Measurements from ENCODE around the gene ADRA1B. TPM values are rescaled to one million over a fixed set of nuclear protein-coding genes. Genes with fewer than 3 reads are reported as not detected.

The ADRA1B gene
- total RNA-seq, 1 donor, result 0.36 TPM

DNA sequence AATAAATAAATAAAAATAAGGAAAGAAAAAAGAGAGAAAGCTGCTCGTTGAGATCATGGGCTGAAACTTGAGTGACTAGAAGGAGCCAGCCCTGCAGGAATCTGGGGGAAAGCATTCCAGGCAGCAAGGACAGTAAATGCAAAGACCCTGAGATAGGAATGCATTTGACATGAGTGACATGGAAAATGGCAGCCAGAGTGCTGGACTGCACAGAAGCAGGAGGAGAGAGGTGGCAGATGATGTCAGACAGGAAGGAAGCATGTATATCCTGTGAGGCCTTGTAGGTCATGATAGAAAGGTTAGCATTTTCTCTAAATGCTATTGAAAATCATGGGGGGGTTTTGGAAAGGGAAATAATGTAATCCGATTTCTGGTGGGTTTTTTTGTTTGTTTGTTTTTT, 29.1 kb downstream of the ADRA1B start:
- Histone ChIP-seq H3K9me3 (ENCODE audit: low read depth, low read length) (no peaks in the 10 kb centered on the region), H3K36me3 (ENCODE audit: insufficient read depth, low read length) (no peaks in the 10 kb centered on the region), H3K27ac (ENCODE audit: low read depth, low read length) (no peak overlapping the region), H3K4me1 (ENCODE audit: insufficient read depth, low read length) (peaks cover 7% of the 10 kb centered on the region), H3K4me3 (ENCODE audit: insufficient read depth, low read length) (no peak overlapping the region), H2AFZ (ENCODE audit: low read length) (no peak overlapping the region), H4K20me1 (ENCODE audit: insufficient read depth, low read length) (no peaks in the 10 kb centered on the region), H3K4me2 (ENCODE audit: insufficient read depth, low read length) (no peak overlapping the region), H3K79me2 (ENCODE audit: insufficient read depth, low read length) (no peaks in the 10 kb centered on the region), H3K27me3 (ENCODE audit: insufficient read depth, low read length) (no peaks in the 10 kb centered on the region)
- no peak for DNase-seq (ENCODE audit: insufficient read length, low spot score, missing footprints)
- TF ChIP-seq CTCF (IDR thresholded peaks at IDR 0.05; ENCODE audit: extremely low read depth, low read depth, low read length), result no peak

DNA sequence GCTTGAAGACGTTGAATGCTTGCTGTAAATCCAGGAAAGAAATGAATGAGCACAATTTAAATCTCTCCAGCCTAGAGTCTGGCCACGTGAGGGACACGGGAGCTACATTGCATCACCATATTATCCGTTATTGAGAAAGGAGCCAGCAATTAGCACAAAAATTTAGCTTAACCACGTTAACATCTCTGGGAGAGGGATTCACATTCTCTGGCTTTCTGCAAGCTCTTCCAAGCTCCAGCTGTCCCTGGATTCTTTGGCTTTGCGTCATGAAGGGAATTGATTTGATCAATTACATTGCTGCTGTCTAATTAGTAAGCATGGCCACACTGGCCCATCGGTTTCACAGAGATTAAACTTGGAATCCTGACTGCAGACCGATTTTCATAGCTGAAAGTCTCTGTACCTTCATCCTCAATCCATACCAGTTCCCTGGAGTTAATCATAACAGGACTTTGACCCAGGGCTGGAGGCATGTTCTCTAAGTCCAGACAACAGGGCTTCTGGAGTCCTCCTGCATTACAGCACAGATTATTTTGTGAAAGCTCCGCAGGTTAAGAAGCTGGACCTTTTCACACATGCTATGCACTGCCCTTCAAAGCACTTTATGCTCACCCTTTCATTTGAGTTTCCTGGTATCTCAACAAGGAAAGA, 31.6 kb downstream of the ADRA1B start:
- H3K4me1 ChIP-seq (ENCODE audit: insufficient read depth, low read length), result peaks cover 14% of the 10 kb centered on the region
- H3K27me3 ChIP-seq (ENCODE audit: insufficient read depth, low read length), result no peaks in the 10 kb centered on the region
- H3K9me3 ChIP-seq (ENCODE audit: low read depth, low read length), result no peaks in the 10 kb centered on the region
- no peak overlapping the region for H3K4me3 ChIP-seq (ENCODE audit: insufficient read depth, low read length)
- H3K36me3 ChIP-seq (ENCODE audit: insufficient read depth, low read length), result no peaks in the 10 kb centered on the region
- TF ChIP-seq CTCF (IDR thresholded peaks at IDR 0.05; ENCODE audit: extremely low read depth, low read depth, low read length), result no peak
- DNase-seq (ENCODE audit: insufficient read length, low spot score, missing footprints), result no peak
- no peak overlapping the region for H2AFZ ChIP-seq (ENCODE audit: low read length)
- H3K4me2 ChIP-seq (ENCODE audit: insufficient read depth, low read length), result peak overlapping the region; percentile 22
- no peaks in the 10 kb centered on the region for H3K79me2 ChIP-seq (ENCODE audit: insufficient read depth, low read length)
- no peaks in the 10 kb centered on the region for H4K20me1 ChIP-seq (ENCODE audit: insufficient read depth, low read length)
- H3K27ac ChIP-seq (ENCODE audit: low read depth, low read length), result no peak overlapping the region

- peak; percentile 40 for TF ChIP-seq CTCF (IDR thresholded peaks at IDR 0.05; ENCODE audit: extremely low read depth, low read depth, low read length)
- H3K9me3 ChIP-seq (ENCODE audit: low read depth, low read length), result no peaks in the 10 kb centered on the region
- no peaks in the 10 kb centered on the region for H3K36me3 ChIP-seq (ENCODE audit: insufficient read depth, low read length)
- H3K4me1 ChIP-seq (ENCODE audit: insufficient read depth, low read length), result peaks cover 14% of the 10 kb centered on the region
- H4K20me1 ChIP-seq (ENCODE audit: insufficient read depth, low read length), result no peaks in the 10 kb centered on the region
- no peak overlapping the region for H3K27ac ChIP-seq (ENCODE audit: low read depth, low read length)
- no peak for DNase-seq (ENCODE audit: insufficient read length, low spot score, missing footprints)
- no peaks in the 10 kb centered on the region for H3K27me3 ChIP-seq (ENCODE audit: insufficient read depth, low read length)
- no peak overlapping the region for H2AFZ ChIP-seq (ENCODE audit: low read length)
- no peak overlapping the region for H3K4me3 ChIP-seq (ENCODE audit: insufficient read depth, low read length)
- no peak overlapping the region for H3K4me2 ChIP-seq (ENCODE audit: insufficient read depth, low read length)
- no peaks in the 10 kb centered on the region for H3K79me2 ChIP-seq (ENCODE audit: insufficient read depth, low read length)
Measured at GRCh38 chr5:159951387-159951786, 35.1 kb downstream of the ADRA1B start.

- Histone ChIP-seq H4K20me1 (ENCODE audit: insufficient read depth, low read length) (no peaks in the 10 kb centered on the region), H3K27ac (ENCODE audit: low read depth, low read length) (no peak overlapping the region), H3K4me2 (ENCODE audit: insufficient read depth, low read length) (no peak overlapping the region), H2AFZ (ENCODE audit: low read length) (no peak overlapping the region), H3K9me3 (ENCODE audit: low read depth, low read length) (no peaks in the 10 kb centered on the region), H3K79me2 (ENCODE audit: insufficient read depth, low read length) (no peaks in the 10 kb centered on the region), H3K4me1 (ENCODE audit: insufficient read depth, low read length) (peaks cover 14% of the 10 kb centered on the region), H3K4me3 (ENCODE audit: insufficient read depth, low read length) (no peak overlapping the region), H3K36me3 (ENCODE audit: insufficient read depth, low read length) (no peaks in the 10 kb centered on the region), H3K27me3 (ENCODE audit: insufficient read depth, low read length) (no peaks in the 10 kb centered on the region)
- TF ChIP-seq CTCF (IDR thresholded peaks at IDR 0.05; ENCODE audit: extremely low read depth, low read depth, low read length), result no peak
- DNase-seq (ENCODE audit: insufficient read length, low spot score, missing footprints), result no peak
Measured at GRCh38 chr5:159951834-159952233, 35.6 kb downstream of the ADRA1B start.

Measured in osteoblast (primary cell).